HG03565 (cell line): ENCODE results near the gene TRPV5.

Source experiments
- ATAC-seq: cut with Tn5 transposase; IDR thresholded peaks from one replicate; pipeline ENCODE4 v1.9.1; 2021; ENCODE audit warnings: mild to moderate bottlenecking, moderate library complexity; ENCODE audit not compliant: unreplicated experiment

Gene TRPV5

GRCh38 chr7:142941541-142941940 lies 8.0 kb upstream of the TRPV5 start:
- no peak for ATAC-seq

DNA sequence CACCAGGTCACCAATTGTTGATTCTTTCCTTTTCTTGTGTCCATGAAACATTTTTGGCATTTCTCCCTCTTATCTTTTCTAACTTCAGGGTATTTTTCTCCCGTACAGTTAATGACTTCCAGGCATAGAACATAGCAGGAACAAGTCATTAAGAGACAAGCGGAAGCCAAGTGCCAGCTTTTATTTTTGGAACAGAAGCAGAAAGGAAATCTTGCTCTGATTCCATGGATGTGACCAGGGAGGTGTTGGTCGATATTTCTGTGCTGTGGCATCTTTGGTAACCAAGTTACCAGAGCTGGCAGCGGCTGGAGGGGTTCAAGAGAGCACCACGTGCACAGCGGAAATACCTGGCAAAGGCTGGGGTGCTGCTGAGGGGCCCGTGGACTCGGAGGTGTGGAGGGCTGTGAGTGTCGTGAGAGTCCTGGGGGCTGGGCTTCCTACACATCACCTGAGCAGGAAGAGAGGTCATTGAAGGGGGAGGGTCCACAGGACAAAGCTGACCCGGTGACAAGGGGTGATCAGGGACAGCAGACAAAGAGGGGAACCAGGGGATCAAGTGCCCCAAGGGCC lies 7.5 kb upstream of the TRPV5 start:
- ATAC-seq, result no peak

DNA sequence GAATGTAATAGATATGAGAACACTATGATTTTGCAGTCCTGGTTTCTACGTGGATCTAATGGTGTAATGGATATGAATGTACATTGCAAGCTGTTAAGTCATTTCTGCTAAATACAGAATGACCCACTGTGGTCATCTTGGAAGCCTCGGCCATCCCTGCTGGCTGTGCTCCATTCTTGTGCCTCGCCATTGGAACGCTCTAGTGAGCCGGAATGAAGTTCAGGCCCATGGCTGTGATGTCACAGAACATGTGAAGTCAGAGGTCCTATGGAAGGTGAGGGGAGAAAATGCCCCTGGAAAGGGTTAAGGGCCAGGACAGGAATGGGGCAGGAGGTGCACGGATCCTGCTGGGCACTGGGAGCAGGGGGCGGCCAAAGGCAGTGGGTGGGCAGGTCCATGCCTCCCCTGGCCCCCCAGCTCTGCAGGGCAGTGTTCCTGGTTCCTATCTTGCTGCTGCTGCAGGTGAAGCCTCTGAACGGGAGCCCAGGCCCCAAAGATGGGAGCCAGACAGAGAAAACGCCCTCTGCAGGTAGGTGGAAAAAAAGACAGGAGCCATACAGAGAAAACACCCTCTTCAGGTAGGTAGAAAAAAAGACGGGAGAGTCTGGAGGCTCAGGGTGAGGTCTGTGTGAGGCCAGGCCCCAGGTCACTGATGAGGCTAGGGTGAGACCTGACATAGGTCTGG lies 5.8 kb upstream of the TRPV5 start, which contains the start of gene LLCFC1:
TSS of gene LLCFC1 (plus strand) at position 259 of the 685 bp plus-strand sequence. CDS start at position 397, 138 bp downstream.
- no peak for ATAC-seq

DNA sequence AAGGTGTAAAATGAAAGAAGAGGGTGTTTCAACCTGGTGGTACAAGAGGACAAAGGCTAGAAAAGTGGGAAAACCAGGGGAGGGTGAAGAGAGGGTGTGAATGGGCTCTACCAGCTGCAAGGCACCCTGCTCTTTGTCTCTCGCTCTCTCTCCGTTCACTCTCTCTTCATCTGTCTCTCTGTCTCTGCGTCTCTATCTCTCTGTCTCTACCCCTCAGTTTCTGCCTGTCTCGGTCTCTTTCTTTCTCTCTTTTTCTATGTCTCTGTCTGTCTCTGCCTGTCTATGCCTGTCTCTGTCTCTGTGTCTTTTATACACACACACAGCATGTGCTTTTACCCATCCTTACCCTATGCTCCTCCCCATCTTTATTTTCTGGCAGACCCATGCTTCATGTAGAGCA lies 5.1 kb upstream of the TRPV5 start:
- ATAC-seq, result no peak

DNA sequence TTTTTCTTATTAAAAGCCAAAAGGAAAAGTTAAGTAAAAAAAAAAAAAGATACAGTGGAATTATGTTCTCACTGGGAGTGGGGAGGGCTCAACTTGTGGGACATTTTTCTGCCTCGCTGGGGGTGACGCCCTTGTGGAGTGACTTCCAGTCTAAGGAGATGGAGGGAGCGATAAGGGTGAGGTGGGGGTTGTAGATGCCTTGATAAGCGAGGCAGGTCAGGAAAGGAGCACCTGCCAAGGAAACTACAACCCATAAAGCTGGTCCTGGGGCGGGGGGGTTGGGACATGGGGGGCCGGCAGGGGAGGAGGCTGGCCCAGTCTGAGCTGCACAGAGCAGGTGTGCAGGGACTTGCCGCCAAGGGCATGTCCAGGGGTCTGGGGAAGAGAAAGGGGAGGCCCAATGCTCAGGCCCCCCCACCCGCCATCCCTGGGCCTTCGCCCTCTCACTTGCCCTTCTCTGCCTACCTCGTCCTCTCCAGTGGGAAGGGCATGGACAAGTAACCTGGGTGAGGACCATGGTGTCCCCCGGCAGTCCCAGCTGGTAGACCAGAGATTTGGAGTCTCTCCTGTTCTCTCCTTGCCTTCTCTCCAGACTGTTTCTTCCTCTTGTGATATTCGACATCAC lies 2.5 kb upstream of the TRPV5 start:
- no peak for ATAC-seq

DNA sequence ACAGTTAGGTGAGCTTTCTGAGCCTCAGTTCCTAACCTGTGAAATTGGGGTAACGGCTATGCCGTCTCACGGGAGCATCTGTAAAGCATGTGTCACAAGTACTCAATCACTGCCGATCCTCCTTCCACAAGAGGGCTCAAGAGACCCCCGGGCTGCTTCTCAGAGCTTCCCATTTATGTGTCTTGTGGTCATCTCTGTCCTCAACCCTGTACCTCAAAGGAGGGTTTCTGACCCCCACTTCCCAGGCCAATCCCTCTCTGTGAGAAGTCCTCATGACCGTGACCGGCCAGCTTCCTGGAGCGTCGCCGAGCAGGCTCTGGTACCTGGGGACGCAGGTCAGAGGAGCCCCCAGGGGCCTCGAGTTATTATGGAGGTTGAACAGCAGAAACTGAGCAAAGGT lies 510 bp upstream of the TRPV5 start:
- no peak for ATAC-seq

DNA sequence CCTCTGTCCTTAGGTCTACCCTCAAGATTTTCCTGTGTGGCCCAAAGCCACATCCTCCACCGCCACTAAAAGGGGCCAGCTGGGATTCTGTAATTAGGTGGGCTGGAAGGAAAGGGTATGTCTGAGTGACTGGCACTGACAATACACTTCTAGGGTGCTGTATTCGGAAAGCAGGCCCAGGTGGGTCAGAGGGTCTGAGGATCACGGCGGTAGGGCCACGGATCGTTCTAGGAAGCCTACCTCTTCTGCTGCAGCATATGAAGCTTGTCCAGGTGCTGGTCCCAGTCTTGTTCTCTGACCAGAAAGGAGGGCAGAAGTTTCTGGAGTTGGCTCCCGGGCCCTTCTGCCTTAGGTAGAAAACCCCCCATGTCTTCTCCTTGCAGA lies 462 bp downstream of the TRPV5 start:
- ATAC-seq, result no peak

DNA sequence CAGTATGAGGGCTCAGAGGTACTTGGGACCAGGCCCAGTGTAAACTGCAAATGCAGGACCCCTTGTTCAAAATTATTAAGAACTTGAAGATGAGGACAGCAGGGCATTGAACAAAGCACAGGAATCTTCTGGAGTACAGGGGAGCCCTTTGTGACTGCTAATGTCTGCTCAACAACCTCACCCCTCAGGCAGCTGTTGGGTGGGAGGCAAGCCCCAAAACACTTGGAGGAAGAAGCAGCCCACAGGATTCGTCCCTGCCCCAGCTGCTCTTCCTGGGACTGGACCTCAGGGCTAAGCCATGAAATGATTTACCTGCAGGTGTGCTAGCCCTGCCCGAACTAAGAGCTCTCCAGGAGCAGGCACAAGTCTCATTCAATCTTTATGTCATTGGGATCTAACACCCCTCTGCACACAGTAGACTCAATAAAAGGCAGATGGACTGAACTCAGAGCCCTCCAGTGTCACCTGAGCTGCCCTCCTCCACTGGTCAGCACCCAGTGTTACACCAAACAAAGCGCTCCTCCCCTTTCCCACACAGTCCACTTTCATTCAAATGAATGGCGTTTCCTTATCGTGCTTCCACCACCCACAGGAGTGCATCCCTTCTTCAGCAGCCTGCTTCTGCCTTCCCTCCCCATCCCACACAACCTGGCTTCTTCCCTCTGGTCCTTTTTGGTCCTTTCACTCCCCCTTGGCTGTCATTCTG lies 1.0 kb downstream of the TRPV5 start:
- ATAC-seq, result no peak

GRCh38 chr7:142930126-142930730 lies 3.3 kb downstream of the TRPV5 start:
- ATAC-seq, result no peak

DNA sequence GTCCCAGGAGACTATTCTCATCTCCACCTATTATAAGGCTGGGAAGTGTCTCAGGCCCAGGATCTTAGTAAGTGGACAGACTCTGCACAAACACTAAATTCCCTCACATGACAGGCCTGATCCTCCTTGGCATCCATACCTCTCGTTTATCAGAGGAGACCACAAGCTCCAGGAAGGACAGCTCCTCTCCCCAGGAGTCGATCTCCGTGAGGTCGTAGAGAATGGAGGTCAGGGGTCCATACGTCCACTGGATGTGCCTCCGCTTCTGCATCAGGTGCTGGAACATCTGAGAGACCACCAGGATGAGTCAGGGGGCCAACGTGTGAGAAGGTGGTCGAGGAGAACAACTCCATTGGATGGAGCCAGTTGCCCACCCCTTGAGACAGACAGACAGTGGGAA lies 5.6 kb downstream of the TRPV5 start:
- no peak for ATAC-seq

GRCh38 chr7:142927085-142927745 lies 6.3 kb downstream of the TRPV5 start:
- no peak for ATAC-seq

- no peak for ATAC-seq
Measured at GRCh38 chr7:142925413-142925812, 8.1 kb downstream of the TRPV5 start.

DNA sequence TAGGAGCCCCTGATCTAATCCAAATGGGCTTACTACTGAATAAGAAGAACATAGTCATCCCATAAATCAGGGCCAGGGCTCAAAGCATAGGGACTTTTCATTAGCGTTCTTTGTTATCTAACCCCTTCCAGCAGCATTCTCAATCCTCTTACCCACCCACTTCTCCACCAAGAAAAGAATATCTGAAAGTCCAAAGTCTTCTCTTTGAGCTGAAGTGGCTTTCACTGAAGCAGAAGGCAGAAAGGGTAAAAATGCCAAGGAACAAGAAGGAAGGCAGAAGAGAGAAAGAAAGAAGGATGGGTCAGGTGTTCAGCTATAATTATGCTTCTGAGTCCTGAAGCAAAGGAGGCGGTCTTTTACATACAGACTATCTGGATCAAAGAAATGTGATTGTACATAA lies 10.2 kb downstream of the TRPV5 start:
- ATAC-seq, result no peak

- ATAC-seq, result no peak
Measured at GRCh38 chr7:142919656-142920055, 13.9 kb downstream of the TRPV5 start.

GRCh38 chr7:142918901-142919300 lies 14.6 kb downstream of the TRPV5 start:
- no peak for ATAC-seq

- ATAC-seq, result no peak
Measured at GRCh38 chr7:142917447-142917846, 16.1 kb downstream of the TRPV5 start.

GRCh38 chr7:142916508-142916907 lies 17.0 kb downstream of the TRPV5 start:
- ATAC-seq, result no peak

DNA sequence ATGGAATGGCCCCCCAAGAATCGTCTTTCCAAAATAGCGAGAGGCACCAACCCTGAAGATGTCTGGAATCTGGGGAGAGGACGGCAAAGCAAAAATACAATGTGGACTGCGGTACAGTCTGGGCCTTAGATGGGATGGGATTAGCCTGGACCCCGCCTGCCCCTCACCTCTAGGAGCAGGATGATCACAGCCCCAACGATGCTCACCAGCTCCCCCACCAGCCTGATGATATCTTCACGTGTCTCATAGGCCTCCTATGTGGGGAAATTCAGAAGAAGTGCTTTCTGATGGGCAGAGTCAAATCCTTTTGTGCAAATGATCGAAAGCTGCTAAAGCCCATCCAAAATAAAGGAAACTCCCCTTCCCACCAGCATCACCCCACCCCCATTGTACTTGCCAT lies 18.2 kb downstream of the TRPV5 start:
- no peak for ATAC-seq

DNA sequence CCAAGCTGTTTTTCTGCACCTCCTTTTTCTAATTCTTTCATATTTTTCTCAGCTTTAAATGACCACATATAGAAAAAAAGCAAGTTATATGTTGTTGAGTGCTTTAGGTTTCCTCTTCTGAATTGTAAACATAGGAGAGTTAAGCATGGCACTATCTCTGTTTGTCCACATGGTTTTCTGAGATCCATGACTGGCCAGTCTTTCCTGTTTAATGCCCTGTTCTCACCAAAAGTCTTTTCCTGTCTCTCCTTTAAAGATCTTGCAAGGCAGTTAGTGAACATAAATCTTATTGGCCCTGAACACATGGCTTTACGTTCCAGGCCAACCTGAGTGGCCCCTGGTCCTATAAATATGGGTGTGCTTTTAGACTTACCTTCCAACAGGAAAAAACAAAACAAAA lies 19.4 kb downstream of the TRPV5 start:
- no peak for ATAC-seq

DNA sequence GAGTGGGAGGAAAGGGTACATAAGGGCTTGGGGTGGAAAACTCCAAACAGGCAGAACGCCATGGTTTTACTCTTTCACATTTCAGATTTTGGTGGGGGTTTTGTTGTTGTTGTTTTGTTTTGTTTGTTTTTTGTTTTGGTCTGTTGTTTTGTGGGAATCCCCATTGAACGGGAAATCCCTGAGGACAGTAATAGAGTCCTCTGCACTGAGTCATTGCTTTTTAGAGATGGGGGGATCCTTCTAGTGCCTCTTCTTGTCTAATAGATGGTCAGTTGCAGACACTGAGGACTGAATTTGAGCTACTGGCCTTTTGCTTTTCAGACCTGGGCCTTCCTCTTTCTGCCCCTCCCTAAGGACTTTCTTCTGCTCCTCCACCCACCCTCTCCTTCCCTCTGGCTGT lies 20.0 kb downstream of the TRPV5 start:
- ATAC-seq, result no peak

DNA sequence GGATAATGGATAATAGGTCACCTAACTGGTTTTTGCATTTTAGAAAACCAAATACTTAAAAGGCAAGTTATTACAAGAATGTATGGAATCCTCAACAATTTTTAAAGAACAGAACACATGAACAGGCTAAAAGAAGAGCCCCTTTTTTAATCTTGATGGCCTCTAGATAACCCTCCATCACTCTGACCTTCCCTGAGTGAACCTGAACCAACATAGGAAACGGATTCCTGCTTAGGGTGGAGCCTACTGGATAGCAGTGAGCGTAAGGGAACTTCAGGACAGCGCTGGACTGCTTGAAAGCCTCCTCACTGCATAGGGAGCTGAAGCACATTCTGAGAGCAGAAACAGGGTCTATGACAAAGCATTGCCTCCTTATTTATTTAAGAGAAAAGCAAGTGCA lies 20.5 kb downstream of the TRPV5 start:
- no peak for ATAC-seq
